Measurements from ENCODE around the gene UACA.
A peak's percentile ranks its signal among the peaks of the same experiment; 100 is the strongest.

The UACA gene

DNA sequence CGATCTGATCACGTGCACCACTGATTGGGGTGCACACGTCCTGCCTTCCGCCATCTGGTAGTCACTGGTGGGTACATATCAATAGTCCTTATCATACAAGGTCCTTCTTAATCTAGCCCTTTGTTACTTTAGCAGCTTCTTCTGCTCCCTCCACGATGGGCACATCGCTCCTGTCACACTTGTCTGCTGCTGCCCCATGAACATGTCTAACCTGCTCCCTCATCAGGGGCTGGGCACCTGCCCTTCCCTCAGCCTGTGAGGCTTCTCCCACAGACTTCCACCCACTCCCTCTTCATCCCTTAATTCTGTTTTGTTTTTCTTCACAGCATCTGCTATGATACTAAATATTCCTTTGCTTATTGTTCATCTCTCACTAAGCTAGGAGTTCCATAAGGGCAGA is 82.5 kb downstream of the UACA start:
- no peak for TF ChIP-seq EZH2phosphoT487 (IDR thresholded peaks at IDR 0.05; ENCODE audit: borderline replicate concordance)
- TF ChIP-seq, protein P1, sequence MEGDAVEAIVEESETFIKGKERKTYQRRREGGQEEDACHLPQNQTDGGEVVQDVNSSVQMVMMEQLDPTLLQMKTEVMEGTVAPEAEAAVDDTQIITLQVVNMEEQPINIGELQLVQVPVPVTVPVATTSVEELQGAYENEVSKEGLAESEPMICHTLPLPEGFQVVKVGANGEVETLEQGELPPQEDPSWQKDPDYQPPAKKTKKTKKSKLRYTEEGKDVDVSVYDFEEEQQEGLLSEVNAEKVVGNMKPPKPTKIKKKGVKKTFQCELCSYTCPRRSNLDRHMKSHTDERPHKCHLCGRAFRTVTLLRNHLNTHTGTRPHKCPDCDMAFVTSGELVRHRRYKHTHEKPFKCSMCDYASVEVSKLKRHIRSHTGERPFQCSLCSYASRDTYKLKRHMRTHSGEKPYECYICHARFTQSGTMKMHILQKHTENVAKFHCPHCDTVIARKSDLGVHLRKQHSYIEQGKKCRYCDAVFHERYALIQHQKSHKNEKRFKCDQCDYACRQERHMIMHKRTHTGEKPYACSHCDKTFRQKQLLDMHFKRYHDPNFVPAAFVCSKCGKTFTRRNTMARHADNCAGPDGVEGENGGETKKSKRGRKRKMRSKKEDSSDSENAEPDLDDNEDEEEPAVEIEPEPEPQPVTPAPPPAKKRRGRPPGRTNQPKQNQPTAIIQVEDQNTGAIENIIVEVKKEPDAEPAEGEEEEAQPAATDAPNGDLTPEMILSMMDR (conservative IDR thresholded peaks at IDR 0.05; ENCODE audit: low read length), result no peak
- Histone ChIP-seq H4K20me1 (ENCODE audit: insufficient read depth, low read length, poor library complexity, severe bottlenecking) (no peaks in the 10 kb centered on the region), H3K27me3 (ENCODE audit: insufficient read depth, low read length, poor library complexity, severe bottlenecking) (no peaks in the 10 kb centered on the region), H3K36me3 (ENCODE audit: insufficient read depth, low read length) (no peaks in the 10 kb centered on the region), H3K4me3 (ENCODE audit: low read length, poor library complexity, severe bottlenecking) (no peak overlapping the region), H3F3A (ENCODE audit: low read depth) (no peaks in the 10 kb centered on the region), H3K9me2 (replicated peaks; ENCODE audit: low read depth, low read length) (no peaks in the 10 kb centered on the region), H3K9ac (ENCODE audit: low read depth, low read length, poor library complexity, severe bottlenecking) (no peak overlapping the region), H3K4me1 (ENCODE audit: insufficient read depth, low read length, poor library complexity, severe bottlenecking) (no peaks in the 10 kb centered on the region), H3K4me2 (ENCODE audit: low read depth, low read length, poor library complexity, severe bottlenecking) (no peak overlapping the region), H2AFZ (ENCODE audit: low read length) (no peak overlapping the region), H3K9me3 (ENCODE audit: insufficient read depth, low read depth, low read length) (no peaks in the 10 kb centered on the region), H3K79me2 (ENCODE audit: insufficient read depth, low read length) (no peaks in the 10 kb centered on the region)

DNA sequence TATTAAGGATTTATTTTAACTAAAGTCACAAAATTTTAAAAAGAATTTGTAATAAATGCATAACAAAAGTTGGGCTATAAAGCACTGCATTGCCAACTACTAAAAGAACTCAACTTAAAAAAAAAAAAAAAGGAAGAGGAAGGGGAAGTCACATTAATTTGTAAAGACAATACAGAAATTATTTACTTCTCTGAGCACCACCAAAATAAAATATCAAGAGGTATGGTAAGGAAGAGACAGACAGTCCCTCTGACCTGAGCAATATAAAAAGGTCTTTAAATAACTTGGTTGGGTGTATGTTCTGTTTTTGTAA is 83.5 kb downstream of the UACA start:
- Histone ChIP-seq H3K4me2 (ENCODE audit: low read depth, low read length, poor library complexity, severe bottlenecking) (no peak overlapping the region), H3K9ac (ENCODE audit: low read depth, low read length, poor library complexity, severe bottlenecking) (no peak overlapping the region), H2AFZ (ENCODE audit: low read length) (no peak overlapping the region), H3K4me3 (ENCODE audit: low read length, poor library complexity, severe bottlenecking) (no peak overlapping the region), H3F3A (ENCODE audit: low read depth) (no peaks in the 10 kb centered on the region), H3K4me1 (ENCODE audit: insufficient read depth, low read length, poor library complexity, severe bottlenecking) (no peaks in the 10 kb centered on the region), H3K36me3 (ENCODE audit: insufficient read depth, low read length) (no peaks in the 10 kb centered on the region), H3K9me3 (ENCODE audit: insufficient read depth, low read depth, low read length) (no peaks in the 10 kb centered on the region), H3K9me2 (replicated peaks; ENCODE audit: low read depth, low read length) (no peaks in the 10 kb centered on the region), H3K27me3 (ENCODE audit: insufficient read depth, low read length, poor library complexity, severe bottlenecking) (no peaks in the 10 kb centered on the region), H4K20me1 (ENCODE audit: insufficient read depth, low read length, poor library complexity, severe bottlenecking) (no peaks in the 10 kb centered on the region), H3K79me2 (ENCODE audit: insufficient read depth, low read length) (no peaks in the 10 kb centered on the region)
- TF ChIP-seq, protein P1 (conservative IDR thresholded peaks at IDR 0.05; ENCODE audit: low read length), result no peak
- TF ChIP-seq EZH2phosphoT487 (IDR thresholded peaks at IDR 0.05; ENCODE audit: borderline replicate concordance), result no peak

GRCh38 chr15:70672081-70672480 is 91.3 kb downstream of the UACA start:
- no peak overlapping the region for H3K9ac ChIP-seq (ENCODE audit: low read depth, low read length, poor library complexity, severe bottlenecking)
- no peaks in the 10 kb centered on the region for H3K36me3 ChIP-seq (ENCODE audit: insufficient read depth, low read length)
- H4K20me1 ChIP-seq (ENCODE audit: insufficient read depth, low read length, poor library complexity, severe bottlenecking), result no peaks in the 10 kb centered on the region
- no peaks in the 10 kb centered on the region for H3K27me3 ChIP-seq (ENCODE audit: insufficient read depth, low read length, poor library complexity, severe bottlenecking)
- peak overlapping the region; percentile 23 for H3K4me3 ChIP-seq (ENCODE audit: low read length, poor library complexity, severe bottlenecking)
- peaks cover 5% of the 10 kb centered on the region for H3F3A ChIP-seq (ENCODE audit: low read depth)
- no peaks in the 10 kb centered on the region for H3K9me3 ChIP-seq (ENCODE audit: insufficient read depth, low read depth, low read length)
- H2AFZ ChIP-seq (ENCODE audit: low read length), result no peak overlapping the region
- H3K4me2 ChIP-seq (ENCODE audit: low read depth, low read length, poor library complexity, severe bottlenecking), result peak overlapping the region; percentile 53
- no peaks in the 10 kb centered on the region for H3K9me2 ChIP-seq (replicated peaks; ENCODE audit: low read depth, low read length)
- peak; percentile 86; the same call in 1 of the 2 replicates for TF ChIP-seq EZH2phosphoT487 (IDR thresholded peaks at IDR 0.05; ENCODE audit: borderline replicate concordance)
- TF ChIP-seq, protein P1 (conservative IDR thresholded peaks at IDR 0.05; ENCODE audit: low read length), result no peak
- H3K4me1 ChIP-seq (ENCODE audit: insufficient read depth, low read length, poor library complexity, severe bottlenecking), result peaks cover 16% of the 10 kb centered on the region
- H3K79me2 ChIP-seq (ENCODE audit: insufficient read depth, low read length), result no peaks in the 10 kb centered on the region
